Adrenal gland (tissue), 5 donors: ENCODE data around the gene EML1.

ENCODE experiments used
- CTCF ChIP-seq, 6 experiments: fragments of 450-650 bp in 4 of 6; fragments of 200-600 bp in 2 of 6; sonication (generic) in 1 of 6; IDR thresholded peaks; 1 replicate in 5 of 6; 2 replicates in 1 of 6; pipeline versions ENCODE4 v1.5.1 to v1.8.0; 2016 to 2021; ENCODE audit warnings: antibody characterized with exemption in 6 of 6, mild to moderate bottlenecking in 2 of 6, moderate library complexity in 1 of 6
- POLR2A ChIP-seq, 2 donors: fragments of 450-650 bp; IDR thresholded peaks; one replicate each; pipeline ENCODE4 v1.6.1; 2017; ENCODE audit warnings: antibody characterized with exemption in 2 of 2, mild to moderate bottlenecking in 2 of 2, moderate library complexity in 1 of 2
- donor health status: DM: no; HTN: no; CAD: no.

GRCh38 chr14:99915305-99916090 lies 122.3 kb downstream of the EML1 start:
- TF ChIP-seq CTCF (IDR thresholded peaks at IDR 0.05) (no peak), POLR2A (IDR thresholded peaks at IDR 0.05) (no peak)
